Measurements from ENCODE around the gene PKDCC.
"Not testable (repeated sequence)": the region's sequence is repeated elsewhere in the genome, so short reads cannot be mapped to it uniquely, and the experiment has no call there.

The PKDCC gene

GRCh38 chr2:42067001-42067400 is 19.2 kb downstream of the PKDCC start:
- DNase-seq: not testable (repeated sequence)

- DNase-seq: no peak
These were observed 19.7 kb downstream of the PKDCC start for GRCh38 chr2:42067521-42067920.

- no peak for DNase-seq
These were observed 20.9 kb downstream of the PKDCC start for GRCh38 chr2:42068571-42069178.

- DNase-seq: no peak
These were observed 21.7 kb downstream of the PKDCC start for GRCh38 chr2:42069568-42069967.

GRCh38 chr2:42071791-42072190 is 24.0 kb downstream of the PKDCC start:
- no peak for DNase-seq

GRCh38 chr2:42072349-42073118 is 24.7 kb downstream of the PKDCC start:
- no peak for DNase-seq

GRCh38 chr2:42073739-42074503 is 26.1 kb downstream of the PKDCC start:
- no peak for DNase-seq

GRCh38 chr2:42074661-42075060 is 26.8 kb downstream of the PKDCC start:
- DNase-seq: no peak

GRCh38 chr2:42076357-42077225 is 28.8 kb downstream of the PKDCC start:
- DNase-seq: no peak

GRCh38 chr2:42077343-42077742 is 29.5 kb downstream of the PKDCC start:
- DNase-seq: no peak

- DNase-seq: no peak
These were observed 32.0 kb downstream of the PKDCC start for GRCh38 chr2:42079737-42080287.

GRCh38 chr2:42081151-42081550 is 33.3 kb downstream of the PKDCC start:
- not testable (repeated sequence) for DNase-seq

- DNase-seq: no peak
These were observed 34.2 kb downstream of the PKDCC start for GRCh38 chr2:42082016-42082415.

- DNase-seq: no peak
These were observed 36.4 kb downstream of the PKDCC start for GRCh38 chr2:42084231-42084671.

GRCh38 chr2:42085070-42085469 is 37.2 kb downstream of the PKDCC start:
- not testable (repeated sequence) for DNase-seq

GRCh38 chr2:42085706-42086487 is 38.1 kb downstream of the PKDCC start:
- DNase-seq: no peak

GRCh38 chr2:42086500-42086953 is 38.7 kb downstream of the PKDCC start:
- DNase-seq: peak; percentile 69

GRCh38 chr2:42087137-42087856 is 39.5 kb downstream of the PKDCC start:
- no peak for DNase-seq

- no peak for DNase-seq
These were observed 40.0 kb downstream of the PKDCC start for GRCh38 chr2:42087857-42088195.

- no peak for DNase-seq
These were observed 41.6 kb downstream of the PKDCC start for GRCh38 chr2:42089340-42089925.

- DNase-seq: no peak
These were observed 42.4 kb downstream of the PKDCC start for GRCh38 chr2:42090216-42090615.
